ENCODE data around the gene DBH. TPM values are rescaled to one million over a fixed set of nuclear protein-coding genes. Genes with fewer than 3 reads are reported as not detected.

The DBH gene
- total RNA-seq, 2 donors from 2014 or later, result not detected

GRCh38 chr9:133706307-133707050, 70.3 kb downstream of the DBH start:
- ATAC-seq (ENCODE audit: insufficient number of reproducible peaks, low FRiP score, low read depth) (no peak), DNase-seq (ENCODE audit: low spot score) (no peak)
- Histone ChIP-seq H3K27me3 (replicated peaks; ENCODE audit: insufficient read depth) (no peaks in the 10 kb centered on the region), H3K4me1 (ENCODE audit: control insufficient read depth in 1 of 2, low read depth in 2 of 2) (peaks cover 4 to 7% of the 10 kb centered on the region in 2 donors), H3K27ac (no peak overlapping the region), H3K9me3 (no peaks in the 10 kb centered on the region), H3K4me3 (no peak overlapping the region), H3K36me3 (no peaks in the 10 kb centered on the region)
- no peak for TF ChIP-seq CTCF (IDR thresholded peaks at IDR 0.05)

- Histone ChIP-seq H3K4me1 (ENCODE audit: control insufficient read depth in 1 of 2, low read depth in 2 of 2) (peaks cover 4 to 7% of the 10 kb centered on the region in 2 donors), H3K9me3 (no peaks in the 10 kb centered on the region), H3K36me3 (no peaks in the 10 kb centered on the region), H3K27me3 (replicated peaks; ENCODE audit: insufficient read depth) (no peaks in the 10 kb centered on the region), H3K27ac (no peak overlapping the region), H3K4me3 (no peak overlapping the region)
- no peak for ATAC-seq (ENCODE audit: insufficient number of reproducible peaks, low FRiP score, low read depth)
- no peak for TF ChIP-seq CTCF (IDR thresholded peaks at IDR 0.05)
- DNase-seq (ENCODE audit: low spot score), result no peak
Observed at GRCh38 chr9:133707065-133707762, 71.1 kb downstream of the DBH start.

- no peak for TF ChIP-seq CTCF (IDR thresholded peaks at IDR 0.05)
- Histone ChIP-seq H3K4me3 (no peak overlapping the region), H3K9me3 (no peaks in the 10 kb centered on the region), H3K4me1 (ENCODE audit: control insufficient read depth in 1 of 2, low read depth in 2 of 2) (peaks cover 2 to 4% of the 10 kb centered on the region in 2 donors), H3K27me3 (replicated peaks; ENCODE audit: insufficient read depth) (no peaks in the 10 kb centered on the region), H3K27ac (no peak overlapping the region), H3K36me3 (no peaks in the 10 kb centered on the region)
- no peak for DNase-seq (ENCODE audit: low spot score)
- no peak for ATAC-seq (ENCODE audit: insufficient number of reproducible peaks, low FRiP score, low read depth)
Observed at GRCh38 chr9:133707763-133708245, 71.6 kb downstream of the DBH start.

- no peaks in the 10 kb centered on the region for H3K9me3 ChIP-seq
- no peaks in the 10 kb centered on the region for H3K27me3 ChIP-seq (replicated peaks; ENCODE audit: insufficient read depth)
- H3K4me1 ChIP-seq (ENCODE audit: control insufficient read depth in 1 of 2, low read depth in 2 of 2), result no peaks in the 10 kb centered on the region
- DNase-seq (ENCODE audit: low spot score) (no peak), ATAC-seq (ENCODE audit: insufficient number of reproducible peaks, low FRiP score, low read depth) (no peak)
- H3K27ac ChIP-seq, result no peak overlapping the region
- TF ChIP-seq CTCF (IDR thresholded peaks at IDR 0.05), result no peak
- H3K36me3 ChIP-seq, result no peaks in the 10 kb centered on the region
- no peak overlapping the region for H3K4me3 ChIP-seq
Observed at GRCh38 chr9:133708246-133709014, 72.3 kb downstream of the DBH start.

Other genes starting within 250 kb of the DBH start
- 10 to 100 TPM in 1 of 2 donors, 1 to 10 TPM in 1; 7.7 to 18.6 TPM for gene REXO4, start 218.4 kb upstream of the DBH start, total RNA-seq
- 1 to 10 TPM; 1.3 to 6.0 TPM for gene ADAMTS13, start 214.0 kb upstream of the DBH start, total RNA-seq
- gene CACFD1, start 176.4 kb upstream of the DBH start, total RNA-seq, result 10 to 100 TPM; 15.8 to 19.5 TPM
- 1 to 10 TPM; 4.6 to 8.8 TPM for gene SLC2A6, start 157.3 kb upstream of the DBH start, total RNA-seq
- not detected for gene MYMK, start 111.4 kb upstream of the DBH start, total RNA-seq
- gene ADAMTSL2, start 101.7 kb upstream of the DBH start, total RNA-seq, result 1 to 10 TPM; 2.8 to 5.5 TPM
- not detected for gene FAM163B, start 27.0 kb upstream of the DBH start, total RNA-seq
- gene SARDH, start 102.0 kb downstream of the DBH start, total RNA-seq, result 1 to 10 TPM; 1.8 to 4.3 TPM

All from thoracic aorta (tissue), 2 donors.